GM18526 (cell line): Measurements from ENCODE around the gene CLIC6.

ENCODE experiments used
- POLR2A ChIP-seq: IDR thresholded peaks from 3 replicates; pipeline ENCODE4 v1.6.1; 2011; ENCODE audit not compliant: insufficient read length; ENCODE audit errors: extremely low read depth

Gene CLIC6

DNA sequence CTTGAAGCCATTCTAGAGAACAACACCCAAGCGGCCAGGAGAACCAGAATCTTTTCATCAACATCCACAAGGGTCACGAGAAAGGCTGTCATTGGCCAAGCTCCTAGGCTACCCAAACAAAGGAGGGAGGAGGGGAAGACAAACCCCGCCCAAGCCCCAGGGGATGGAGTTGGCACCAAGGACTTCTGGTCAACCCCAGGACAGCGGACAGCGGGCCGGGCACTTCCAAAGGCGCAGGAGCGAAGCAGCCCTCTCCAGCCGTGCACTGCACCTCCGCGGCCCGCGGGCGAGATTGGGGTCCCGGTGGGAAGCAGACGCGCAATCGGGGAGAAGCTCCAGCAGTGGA, at the start of gene CLIC6:
TSS of gene CLIC6 (plus strand) at position 192 of the 346 bp plus-strand sequence. CDS start 395 bp downstream, outside the sequence.
- no peak for TF ChIP-seq POLR2A

- no peak for TF ChIP-seq POLR2A
Measured at GRCh38 chr21:34619841-34620665, 48.7 kb upstream of the CLIC6 start.

DNA sequence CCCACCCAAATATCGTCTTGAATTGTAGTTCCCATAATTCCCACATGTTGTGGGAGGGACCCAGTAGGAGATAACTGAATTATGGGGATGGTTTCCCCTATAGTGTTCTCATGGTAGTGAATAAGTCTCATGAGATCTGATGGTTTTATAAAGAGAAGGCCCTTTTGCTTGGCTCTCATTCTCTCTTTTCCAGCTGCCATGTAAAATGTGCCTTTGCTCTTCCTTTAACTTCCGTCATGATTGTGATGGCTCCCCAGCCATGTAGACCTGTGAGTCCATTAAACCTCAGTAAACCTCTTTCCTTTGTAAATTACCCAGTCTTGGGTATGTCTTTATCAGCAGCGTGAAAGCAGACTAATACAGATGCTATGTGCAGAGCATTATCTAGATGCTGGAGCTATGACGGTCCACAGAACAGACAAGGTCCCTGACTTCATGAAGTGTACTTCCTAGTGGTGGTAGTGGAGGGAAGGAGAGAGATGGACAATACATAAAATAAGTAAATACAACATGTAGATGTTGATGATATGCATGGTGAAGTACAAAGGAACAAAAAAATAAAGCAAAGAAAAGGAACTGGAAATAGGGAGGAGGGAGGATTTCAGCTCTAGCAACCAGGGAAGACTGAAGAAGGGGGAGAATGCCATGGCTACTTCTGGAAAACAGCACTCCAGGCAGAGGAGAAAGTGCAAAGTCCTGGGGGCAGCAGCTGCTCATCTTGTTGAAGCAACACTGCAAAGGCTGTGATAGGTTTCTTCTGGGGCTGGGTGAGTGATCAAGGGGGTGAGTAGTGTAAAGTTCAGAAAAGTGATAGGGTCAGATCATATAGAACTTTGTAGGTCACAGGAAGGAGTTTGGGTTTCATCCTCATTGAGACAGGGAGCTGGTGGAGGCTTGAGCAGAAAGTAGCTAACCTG, 47.1 kb upstream of the CLIC6 start:
- no peak for TF ChIP-seq POLR2A

GRCh38 chr21:34623516-34623915, 45.3 kb upstream of the CLIC6 start:
- TF ChIP-seq POLR2A = no peak

DNA sequence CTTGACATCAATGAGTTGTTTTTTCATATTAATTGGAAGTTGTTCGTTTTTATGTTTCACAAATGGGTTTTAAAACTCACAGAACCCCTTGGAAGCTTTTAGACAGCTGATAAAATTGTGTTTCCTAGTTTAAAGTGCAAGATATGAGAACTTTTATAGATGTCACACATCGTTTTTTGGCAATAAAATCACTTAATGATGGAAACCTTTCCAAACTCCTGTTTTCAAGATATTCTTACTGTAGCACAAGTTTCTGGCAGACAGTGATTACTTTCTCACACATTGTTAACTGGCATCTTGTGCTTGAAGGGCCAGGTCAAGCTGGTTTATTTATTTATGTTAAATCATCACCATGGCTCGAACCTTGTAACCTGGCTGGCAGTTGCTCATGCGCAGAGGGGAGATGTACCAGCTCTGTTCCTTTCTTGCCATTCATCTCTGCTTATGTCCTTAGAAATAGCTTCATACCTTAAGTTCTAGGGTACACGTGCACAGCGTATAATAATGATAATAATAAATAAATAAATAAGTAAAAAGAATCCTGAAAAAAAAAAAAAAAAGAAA, 43.7 kb upstream of the CLIC6 start:
- no peak for TF ChIP-seq POLR2A

GRCh38 chr21:34626131-34626530, 42.7 kb upstream of the CLIC6 start:
- TF ChIP-seq POLR2A = no peak

DNA sequence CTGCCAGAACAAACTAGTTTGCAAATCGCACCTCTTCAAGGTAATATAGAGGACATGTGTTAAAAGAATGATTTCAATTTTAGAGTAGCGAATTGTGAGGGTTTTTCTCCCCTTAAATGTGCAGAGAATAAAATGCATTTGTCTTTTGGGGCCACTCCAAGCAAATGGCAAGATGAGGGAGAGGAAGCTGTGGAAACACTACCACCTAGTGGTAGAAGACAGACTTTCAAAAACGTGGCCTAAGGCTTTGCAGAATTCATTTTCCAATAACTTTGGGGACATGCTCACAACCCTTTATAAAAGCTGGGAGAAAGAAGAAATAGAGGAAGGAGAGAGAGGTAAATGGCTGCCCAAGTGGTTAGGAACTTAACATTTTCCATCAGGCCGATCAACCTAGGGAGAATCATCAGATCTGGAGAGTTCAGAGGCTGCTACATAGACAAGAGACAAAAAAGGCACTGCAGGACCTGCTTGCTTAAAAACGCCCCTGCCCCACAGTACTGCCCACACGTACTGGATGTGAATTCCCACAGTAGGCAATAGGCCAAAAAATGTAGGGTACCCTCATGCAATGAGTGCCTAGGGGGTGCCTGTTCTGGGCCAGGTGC, 38.2 kb upstream of the CLIC6 start:
- no peak for TF ChIP-seq POLR2A

DNA sequence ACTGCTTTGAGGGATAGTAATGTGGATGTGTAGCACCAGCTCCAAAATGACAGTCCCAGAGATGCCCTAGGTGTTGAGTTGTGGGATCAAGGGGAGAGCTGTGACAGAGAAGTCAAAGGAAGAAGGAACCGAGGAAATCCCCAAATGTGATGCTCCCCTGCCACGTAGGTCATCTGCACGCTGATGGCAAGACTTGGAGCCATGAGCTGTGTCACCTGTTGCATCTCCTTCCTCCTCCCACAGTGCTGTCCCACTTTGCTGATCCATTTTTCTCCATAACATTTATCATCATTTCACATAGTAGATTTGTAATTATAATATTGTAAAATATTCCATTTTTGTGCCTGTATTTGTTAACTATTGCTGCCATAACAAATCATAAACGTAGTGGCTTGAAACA, 36.3 kb upstream of the CLIC6 start:
- TF ChIP-seq POLR2A = no peak

GRCh38 chr21:34635307-34635706, 33.5 kb upstream of the CLIC6 start:
- TF ChIP-seq POLR2A = no peak

DNA sequence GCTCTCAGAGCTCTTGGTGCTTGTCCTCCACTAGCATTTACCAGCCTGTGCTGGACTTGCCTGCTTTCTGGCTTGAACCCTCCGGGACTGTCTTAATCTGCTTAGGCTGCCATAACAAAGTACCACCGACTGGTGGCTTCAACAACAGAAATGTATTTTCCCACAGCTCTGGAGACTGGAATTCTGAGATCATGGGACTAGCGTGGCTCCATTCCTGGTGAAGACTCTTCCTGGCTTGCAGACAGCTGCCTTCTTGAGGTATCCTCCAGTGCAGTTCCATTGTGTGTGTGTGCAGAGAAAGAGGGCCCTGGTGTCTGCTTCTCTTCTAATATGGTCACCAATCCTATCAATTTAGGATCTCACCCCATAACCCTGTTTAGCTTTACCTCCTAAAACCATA, 31.8 kb upstream of the CLIC6 start:
- TF ChIP-seq POLR2A = no peak

DNA sequence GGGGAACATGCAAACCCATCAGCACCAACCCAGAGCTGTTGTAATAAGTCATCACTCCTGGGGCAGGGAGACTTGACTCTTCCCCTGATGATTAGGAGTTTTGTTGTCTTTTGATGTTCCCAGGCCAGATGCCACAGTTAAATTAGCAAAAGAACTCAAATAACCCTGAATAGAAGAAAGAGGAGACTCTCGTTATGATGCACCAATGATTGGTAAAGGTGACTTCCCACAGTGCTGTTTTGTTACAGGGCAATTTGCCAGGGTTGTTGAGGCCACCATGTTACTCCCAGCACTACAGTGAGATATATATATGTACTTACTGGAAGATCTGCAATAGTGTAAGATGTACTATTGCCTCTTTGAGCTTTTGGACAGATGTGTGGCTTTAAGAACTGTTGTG, 29.5 kb upstream of the CLIC6 start:
- no peak for TF ChIP-seq POLR2A

DNA sequence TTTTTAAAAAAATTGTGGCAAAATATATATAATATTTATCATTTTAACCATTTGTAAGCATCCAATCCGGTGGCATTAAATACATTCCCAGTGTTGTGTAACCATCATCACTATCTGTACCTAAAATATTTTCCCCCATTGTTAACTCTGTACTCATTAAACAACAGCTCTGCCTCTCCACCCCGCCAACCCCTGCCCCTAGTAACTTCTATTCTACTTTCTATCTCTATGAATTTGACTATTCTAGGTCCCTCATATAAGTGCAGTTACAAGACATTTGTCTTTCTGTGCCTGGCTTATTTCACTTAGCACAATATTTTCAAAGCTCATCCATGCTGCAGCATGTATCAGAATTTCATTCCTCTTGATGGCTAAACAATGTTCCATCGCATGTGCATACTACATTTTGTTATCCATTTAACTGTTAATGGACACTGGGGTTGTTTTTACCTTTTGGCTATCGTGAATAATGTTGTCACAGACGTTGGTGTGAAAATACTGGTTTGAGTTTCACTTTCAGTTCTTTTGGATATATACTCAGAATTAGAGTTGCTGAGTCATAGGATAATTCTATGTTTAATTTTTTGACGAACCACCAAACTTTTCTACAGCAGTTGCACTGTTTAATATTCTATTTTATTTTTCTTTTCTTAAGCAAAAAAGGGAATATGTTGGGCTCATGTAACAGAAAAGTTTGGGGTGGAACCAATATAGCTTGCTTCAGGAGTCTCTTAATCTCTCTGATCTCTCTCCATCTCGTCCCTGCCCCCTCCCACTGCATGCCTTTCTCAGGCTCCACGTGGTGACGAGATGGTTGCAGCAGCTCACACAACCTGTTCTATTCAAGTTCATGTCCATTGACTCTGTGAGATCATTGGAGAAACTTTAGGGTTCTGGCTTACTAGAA, 28.7 kb upstream of the CLIC6 start:
- no peak for TF ChIP-seq POLR2A

GRCh38 chr21:34640858-34641257, 27.9 kb upstream of the CLIC6 start:
- no peak for TF ChIP-seq POLR2A
